ENCODE data around the gene EFCAB11. TPM values are rescaled to one million over a fixed set of nuclear protein-coding genes. Genes with fewer than 3 reads are reported as not detected.

Gene EFCAB11
- total RNA-seq, 1 donor from 2014 or later, result 7.5 TPM

DNA sequence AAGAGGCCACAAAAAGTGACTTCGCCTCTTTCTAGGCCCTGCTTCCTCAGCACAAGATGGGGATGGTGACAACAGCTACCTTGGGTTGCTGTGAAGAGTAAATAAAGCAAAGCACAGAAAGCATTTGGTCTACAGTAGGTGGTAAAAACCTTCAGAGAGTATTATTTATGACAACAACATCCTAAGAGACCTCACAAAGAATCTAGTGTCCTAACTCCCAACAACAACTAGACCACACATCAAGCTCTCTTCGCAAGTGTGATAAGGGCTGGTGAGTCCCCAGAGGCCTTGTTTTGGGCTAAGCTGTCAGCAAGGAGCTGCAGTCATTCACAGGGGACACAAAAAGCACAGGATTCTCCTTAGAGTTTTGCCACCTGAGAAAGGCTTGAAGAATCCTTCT is 84.9 kb downstream of the EFCAB11 start:
- Histone ChIP-seq H4K20me1 (ENCODE audit: insufficient read depth, low read length) (no peaks in the 10 kb centered on the region), H3K9me3 (ENCODE audit: insufficient read depth, low read depth, low read length) (peaks cover 8% of the 10 kb centered on the region), H3K4me2 (ENCODE audit: low read length) (no peak overlapping the region), H2AFZ (ENCODE audit: low read depth, low read length) (no peak overlapping the region), H3K4me1 (ENCODE audit: insufficient read depth, low read length) (peaks cover 6% of the 10 kb centered on the region), H3K4me3 (ENCODE audit: insufficient read depth, low read depth, low read length) (no peak overlapping the region), H3K9ac (ENCODE audit: low read length) (no peak overlapping the region), H3K36me3 (ENCODE audit: insufficient read depth, low read length) (no peaks in the 10 kb centered on the region), H3K27me3 (ENCODE audit: insufficient read depth, low read length) (no peaks in the 10 kb centered on the region), H3K27ac (ENCODE audit: low read depth, low read length) (no peak overlapping the region), H3K79me2 (ENCODE audit: insufficient read depth, low read length) (no peaks in the 10 kb centered on the region)
- Mint-ChIP-seq H3K27ac (ENCODE audit: unreplicated experiment) (no peak overlapping the region), H3K4me3 (ENCODE audit: unreplicated experiment) (no peak overlapping the region), H3K4me1 (ENCODE audit: low read depth, unreplicated experiment) (peaks cover 1% of the 10 kb centered on the region), H3K9me3 (ENCODE audit: unreplicated experiment) (peaks cover 11% of the 10 kb centered on the region), H3K27me3 (ENCODE audit: low read depth, unreplicated experiment) (no peaks in the 10 kb centered on the region), H3K36me3 (ENCODE audit: low read depth, unreplicated experiment) (peaks cover 10% of the 10 kb centered on the region)
- FAIRE-seq, result no peak
- DNase-seq (ENCODE audit: low read depth), result no peak
- TF ChIP-seq EZH2 (IDR thresholded peaks at IDR 0.05; ENCODE audit: insufficient read depth, low read length), result no peak
- TF ChIP-seq, protein P1, sequence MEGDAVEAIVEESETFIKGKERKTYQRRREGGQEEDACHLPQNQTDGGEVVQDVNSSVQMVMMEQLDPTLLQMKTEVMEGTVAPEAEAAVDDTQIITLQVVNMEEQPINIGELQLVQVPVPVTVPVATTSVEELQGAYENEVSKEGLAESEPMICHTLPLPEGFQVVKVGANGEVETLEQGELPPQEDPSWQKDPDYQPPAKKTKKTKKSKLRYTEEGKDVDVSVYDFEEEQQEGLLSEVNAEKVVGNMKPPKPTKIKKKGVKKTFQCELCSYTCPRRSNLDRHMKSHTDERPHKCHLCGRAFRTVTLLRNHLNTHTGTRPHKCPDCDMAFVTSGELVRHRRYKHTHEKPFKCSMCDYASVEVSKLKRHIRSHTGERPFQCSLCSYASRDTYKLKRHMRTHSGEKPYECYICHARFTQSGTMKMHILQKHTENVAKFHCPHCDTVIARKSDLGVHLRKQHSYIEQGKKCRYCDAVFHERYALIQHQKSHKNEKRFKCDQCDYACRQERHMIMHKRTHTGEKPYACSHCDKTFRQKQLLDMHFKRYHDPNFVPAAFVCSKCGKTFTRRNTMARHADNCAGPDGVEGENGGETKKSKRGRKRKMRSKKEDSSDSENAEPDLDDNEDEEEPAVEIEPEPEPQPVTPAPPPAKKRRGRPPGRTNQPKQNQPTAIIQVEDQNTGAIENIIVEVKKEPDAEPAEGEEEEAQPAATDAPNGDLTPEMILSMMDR (IDR thresholded peaks at IDR 0.05; ENCODE audit: insufficient read depth, low read depth, low read length), result no peak

DNA sequence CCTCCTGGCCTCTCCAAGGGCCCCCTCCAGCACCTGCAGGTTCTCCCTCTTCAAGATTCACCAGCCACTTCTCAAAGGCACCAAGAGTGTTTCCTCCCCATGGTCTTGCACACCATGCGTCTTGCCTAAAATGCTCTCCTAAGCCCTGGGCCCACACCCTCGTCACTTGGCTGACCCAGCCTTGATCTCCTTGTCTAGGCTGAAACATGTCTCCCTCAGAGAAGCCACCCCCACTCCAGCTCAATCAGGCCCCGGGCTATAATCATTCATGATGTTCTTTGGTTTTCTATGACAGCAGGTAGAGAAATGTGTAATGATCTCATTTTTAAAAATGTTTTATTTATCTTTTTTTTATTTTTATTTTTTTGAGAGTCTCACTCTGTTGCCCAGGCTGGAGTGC is 88.1 kb downstream of the EFCAB11 start:
- H4K20me1 ChIP-seq (ENCODE audit: insufficient read depth, low read length), result no peaks in the 10 kb centered on the region
- no peaks in the 10 kb centered on the region for H3K27me3 ChIP-seq (ENCODE audit: insufficient read depth, low read length)
- Mint-ChIP-seq H3K27me3 (ENCODE audit: low read depth, unreplicated experiment) (no peaks in the 10 kb centered on the region), H3K4me1 (ENCODE audit: low read depth, unreplicated experiment) (peaks cover 1% of the 10 kb centered on the region), H3K4me3 (ENCODE audit: unreplicated experiment) (no peak overlapping the region), H3K27ac (ENCODE audit: unreplicated experiment) (no peak overlapping the region), H3K9me3 (ENCODE audit: unreplicated experiment) (peaks cover 8% of the 10 kb centered on the region), H3K36me3 (ENCODE audit: low read depth, unreplicated experiment) (peaks cover 5% of the 10 kb centered on the region)
- DNase-seq (ENCODE audit: low read depth) (no peak), FAIRE-seq (no peak)
- H3K4me3 ChIP-seq (ENCODE audit: insufficient read depth, low read depth, low read length), result no peak overlapping the region
- no peaks in the 10 kb centered on the region for H3K36me3 ChIP-seq (ENCODE audit: insufficient read depth, low read length)
- H3K9me3 ChIP-seq (ENCODE audit: insufficient read depth, low read depth, low read length), result peaks cover 8% of the 10 kb centered on the region
- H3K9ac ChIP-seq (ENCODE audit: low read length), result no peak overlapping the region
- no peaks in the 10 kb centered on the region for H3K79me2 ChIP-seq (ENCODE audit: insufficient read depth, low read length)
- no peak overlapping the region for H2AFZ ChIP-seq (ENCODE audit: low read depth, low read length)
- TF ChIP-seq EZH2 (IDR thresholded peaks at IDR 0.05; ENCODE audit: insufficient read depth, low read length), result no peak
- TF ChIP-seq, protein P1 (IDR thresholded peaks at IDR 0.05; ENCODE audit: insufficient read depth, low read depth, low read length), result no peak
- no peak overlapping the region for H3K4me2 ChIP-seq (ENCODE audit: low read length)
- peaks cover 6% of the 10 kb centered on the region for H3K4me1 ChIP-seq (ENCODE audit: insufficient read depth, low read length)
- H3K27ac ChIP-seq (ENCODE audit: low read depth, low read length), result no peak overlapping the region

DNA sequence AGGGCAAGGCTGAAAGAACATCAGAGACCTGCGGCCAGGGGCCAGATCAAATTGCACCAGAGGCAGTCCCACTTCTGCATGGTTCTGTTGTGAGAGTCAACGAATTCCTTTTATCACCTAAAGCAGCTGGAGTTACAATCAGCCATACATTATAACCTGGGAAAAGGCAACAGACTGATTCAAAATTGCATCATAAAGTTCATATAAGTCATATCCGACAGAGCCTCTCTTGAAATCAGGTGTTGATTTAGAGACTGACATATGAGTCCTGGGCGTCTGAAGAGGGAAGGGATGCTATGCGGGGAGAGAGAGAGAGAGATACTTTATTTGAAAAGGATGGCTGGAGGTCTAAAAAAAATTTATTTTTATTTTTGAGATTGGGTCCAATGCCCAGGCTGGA is 89.4 kb downstream of the EFCAB11 start:
- H3K79me2 ChIP-seq (ENCODE audit: insufficient read depth, low read length), result no peaks in the 10 kb centered on the region
- H3K27me3 ChIP-seq (ENCODE audit: insufficient read depth, low read length), result no peaks in the 10 kb centered on the region
- no peak overlapping the region for H3K4me3 ChIP-seq (ENCODE audit: insufficient read depth, low read depth, low read length)
- no peak for FAIRE-seq
- H2AFZ ChIP-seq (ENCODE audit: low read depth, low read length), result no peak overlapping the region
- no peak overlapping the region for H3K4me3 Mint-ChIP-seq (ENCODE audit: unreplicated experiment)
- H3K36me3 Mint-ChIP-seq (ENCODE audit: low read depth, unreplicated experiment), result peaks cover 5% of the 10 kb centered on the region
- H3K4me1 Mint-ChIP-seq (ENCODE audit: low read depth, unreplicated experiment), result peaks cover 1% of the 10 kb centered on the region
- no peaks in the 10 kb centered on the region for H3K27me3 Mint-ChIP-seq (ENCODE audit: low read depth, unreplicated experiment)
- H3K9ac ChIP-seq (ENCODE audit: low read length), result no peak overlapping the region
- peaks cover 9% of the 10 kb centered on the region for H3K9me3 Mint-ChIP-seq (ENCODE audit: unreplicated experiment)
- H3K36me3 ChIP-seq (ENCODE audit: insufficient read depth, low read length), result no peaks in the 10 kb centered on the region
- H3K4me1 ChIP-seq (ENCODE audit: insufficient read depth, low read length), result peaks cover 6% of the 10 kb centered on the region
- H3K9me3 ChIP-seq (ENCODE audit: insufficient read depth, low read depth, low read length), result peaks cover 8% of the 10 kb centered on the region
- H3K27ac Mint-ChIP-seq (ENCODE audit: unreplicated experiment), result no peak overlapping the region
- H3K27ac ChIP-seq (ENCODE audit: low read depth, low read length), result no peak overlapping the region
- DNase-seq (ENCODE audit: low read depth), result no peak
- TF ChIP-seq, protein P1 (IDR thresholded peaks at IDR 0.05; ENCODE audit: insufficient read depth, low read depth, low read length), result no peak
- TF ChIP-seq EZH2 (IDR thresholded peaks at IDR 0.05; ENCODE audit: insufficient read depth, low read length), result no peak
- no peak overlapping the region for H3K4me2 ChIP-seq (ENCODE audit: low read length)
- H4K20me1 ChIP-seq (ENCODE audit: insufficient read depth, low read length), result no peaks in the 10 kb centered on the region
